ENCODE measurements around the gene GPR63.

DNA sequence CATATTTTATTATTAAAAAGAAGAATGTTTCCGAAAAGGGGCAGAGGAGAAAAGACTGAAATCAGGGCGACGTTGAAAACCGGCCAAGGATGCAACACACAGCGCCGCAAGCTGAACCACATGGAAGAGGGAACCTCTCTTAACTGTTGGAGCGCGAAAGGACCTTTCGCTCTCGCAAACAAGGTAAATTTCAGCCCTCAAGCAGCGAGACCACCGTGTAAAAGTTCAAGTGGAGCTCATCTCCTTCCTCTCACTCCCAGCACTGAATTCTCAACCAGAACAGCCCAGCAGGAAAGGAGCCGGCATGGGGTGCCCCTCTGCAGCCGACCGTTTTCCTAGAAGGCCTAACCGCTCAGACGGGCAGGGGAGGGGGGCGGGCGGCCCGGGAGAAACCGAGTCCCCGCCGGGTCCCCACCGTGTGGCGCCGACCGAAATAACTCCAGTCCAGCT is 621 bp downstream of the GPR63 start:
- TF ChIP-seq, protein P1, sequence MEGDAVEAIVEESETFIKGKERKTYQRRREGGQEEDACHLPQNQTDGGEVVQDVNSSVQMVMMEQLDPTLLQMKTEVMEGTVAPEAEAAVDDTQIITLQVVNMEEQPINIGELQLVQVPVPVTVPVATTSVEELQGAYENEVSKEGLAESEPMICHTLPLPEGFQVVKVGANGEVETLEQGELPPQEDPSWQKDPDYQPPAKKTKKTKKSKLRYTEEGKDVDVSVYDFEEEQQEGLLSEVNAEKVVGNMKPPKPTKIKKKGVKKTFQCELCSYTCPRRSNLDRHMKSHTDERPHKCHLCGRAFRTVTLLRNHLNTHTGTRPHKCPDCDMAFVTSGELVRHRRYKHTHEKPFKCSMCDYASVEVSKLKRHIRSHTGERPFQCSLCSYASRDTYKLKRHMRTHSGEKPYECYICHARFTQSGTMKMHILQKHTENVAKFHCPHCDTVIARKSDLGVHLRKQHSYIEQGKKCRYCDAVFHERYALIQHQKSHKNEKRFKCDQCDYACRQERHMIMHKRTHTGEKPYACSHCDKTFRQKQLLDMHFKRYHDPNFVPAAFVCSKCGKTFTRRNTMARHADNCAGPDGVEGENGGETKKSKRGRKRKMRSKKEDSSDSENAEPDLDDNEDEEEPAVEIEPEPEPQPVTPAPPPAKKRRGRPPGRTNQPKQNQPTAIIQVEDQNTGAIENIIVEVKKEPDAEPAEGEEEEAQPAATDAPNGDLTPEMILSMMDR (IDR thresholded peaks at IDR 0.05): no peak
- TF ChIP-seq ZFX (IDR thresholded peaks at IDR 0.05; ENCODE audit: borderline replicate concordance): no peak

All from 22Rv1 (cell line).